Transverse colon (tissue), 4 donors: ENCODE data around the gene DENND1A. TPM values are rescaled to one million over a fixed set of nuclear protein-coding genes. Genes with fewer than 3 reads are reported as not detected.
"Not testable (repeated sequence)": the region's sequence is repeated elsewhere in the genome, so short reads cannot be mapped to it uniquely, and the experiment has no call there.

Experiments used
- DNase-seq: peaks from one replicate; pipeline ENCODE4 v3.0.0-alpha.2; 2019
- H3K27ac ChIP-seq, 4 donors: fragments of 200-600 bp; sonication (generic); 2 replicates each; pipeline ENCODE4 v1.5.1; 2016 to 2018; ENCODE audit warnings: inconsistent platforms in 4 of 4
- H3K27me3 ChIP-seq: fragments of 200-600 bp; sonication (generic); 2 replicates; pipeline ENCODE4 v1.5.1; 2017; ENCODE audit warnings: inconsistent platforms
- H3K36me3 ChIP-seq, 4 donors: fragments of 200-600 bp; sonication (generic); 2 replicates each; pipeline ENCODE4 v1.5.1; 2017 to 2019; ENCODE audit warnings: inconsistent platforms in 4 of 4
- H3K4me1 ChIP-seq, 4 donors: fragments of 200-600 bp; sonication (generic); 2 replicates each; pipeline ENCODE4 v1.5.1; 2017 to 2020; ENCODE audit warnings: inconsistent platforms in 4 of 4
- H3K4me3 ChIP-seq, 4 donors: fragments of 200-600 bp; sonication (generic); 1 replicate in 1 of 4; 2 replicates in 3 of 4; pipeline versions ENCODE4 v1.5.1 to v1.6.1; 2017 to 2019; ENCODE audit warnings: inconsistent platforms in 4 of 4
- H3K9me3 ChIP-seq, 2 donors: fragments of 200-600 bp; sonication (generic); 2 replicates each; pipeline ENCODE4 v1.5.1; 2017 to 2019; ENCODE audit warnings: inconsistent platforms in 2 of 2
- CTCF ChIP-seq, 5 experiments: fragments of 200-600 bp in 3 of 5; fragments of 450-650 bp in 2 of 5; sonication (generic) in 3 of 5; IDR thresholded peaks; 1 replicate in 2 of 5; 2 replicates in 3 of 5; pipeline ENCODE4 v1.5.1; 2016 to 2017; ENCODE audit warnings: antibody characterized with exemption in 5 of 5, inconsistent platforms in 3 of 5, mild to moderate bottlenecking in 2 of 5, moderate library complexity in 1 of 5
- EP300 ChIP-seq: sonication (generic); formaldehyde crosslinking; IDR thresholded peaks from one replicate; pipeline ENCODE4 v1.6.1; 2017; ENCODE audit warnings: antibody characterized with exemption, low read depth
- POLR2A ChIP-seq: fragments of 450-650 bp; IDR thresholded peaks from one replicate; pipeline ENCODE4 v1.6.1; 2016; ENCODE audit warnings: antibody characterized with exemption, mild to moderate bottlenecking, moderate library complexity
- POLR2AphosphoS5 ChIP-seq, 3 donors: sonication (generic); formaldehyde crosslinking; IDR thresholded peaks; one replicate each; pipeline ENCODE4 v1.6.1; 2016; ENCODE audit warnings: antibody characterized with exemption in 3 of 3
- WGBS, 2 donors: methylation state at CpG; one replicate each; pipeline ENCODE4 v1.1.5; 2018; ENCODE audit warnings: low coverage in 1 of 2; 5-methylcytosine and 5-hydroxymethylcytosine counted together
- in situ Hi-C, 4 donors: fragments of 200-750 bp; cut with MboI; loops; one replicate each; pipeline versions ENCODE4 v1.15.0 to v1.15.1; 2017; ENCODE audit warnings: low sequenced_read_pairs in 3 of 4, low pct_ligation_motif_present in 1 of 4, low pct_unique_long_range_greater_than_20kb in 1 of 4
- intact Hi-C: fragments of 100-400 bp; cut with DNase I; formaldehyde crosslinking; loops from one replicate; pipeline ENCODE4 v1.15.1; 2023; ENCODE audit warnings: low total_unique reads
- total RNA-seq, 4 donors: library from RNA; depleted of rRNA; stranded (reverse); fragments of >200 nt; gene quantifications; one replicate each; pipeline ENCODE4 v1.1.0, GENCODE V29; 2016

DENND1A gene
- total RNA-seq, 4 donors from 2014 or later = 12.5 to 78.6 (median 40.0) TPM

GRCh38 chr9:123400926-123401503 is 528.9 kb downstream of the DENND1A start:
- in situ Hi-C loops = loop anchor here in 3 of 4 donors (25.0 kb wide), 1 partner anchor 636 kb away; no protein-coding TSS in a partner anchor

GRCh38 chr9:123399803-123400378 is 530.0 kb downstream of the DENND1A start:
- 84 to 94% methylated on average over 3 to 11 of the region's 11 CpGs for WGBS, 2 donors
- intact Hi-C loops (no loop called here), in situ Hi-C loops (loop anchor here in 3 of 4 donors (25.0 kb wide), 1 partner anchor 637 kb away; no protein-coding TSS in a partner anchor)
- no peaks in the 10 kb centered on the region for H3K4me1 ChIP-seq
- H3K36me3 ChIP-seq = no peaks in the 10 kb centered on the region
- no peak overlapping the region for H3K27ac ChIP-seq
- H3K4me3 ChIP-seq = no peak overlapping the region
- TF ChIP-seq CTCF (IDR thresholded peaks at IDR 0.05) (peak in 4 of 5 experiments; percentile 24 to 40 (median 27)), POLR2AphosphoS5 (IDR thresholded peaks at IDR 0.05) (no peak)
- peak; percentile 18 for DNase-seq
- H3K9me3 ChIP-seq = no peaks in the 10 kb centered on the region
- no peaks in the 10 kb centered on the region for H3K27me3 ChIP-seq

More at GRCh38 chr9:123400926-123401503, 528.9 kb downstream of the DENND1A start:
- H3K27me3 ChIP-seq = no peaks in the 10 kb centered on the region
- no peak for DNase-seq
- TF ChIP-seq POLR2AphosphoS5 (IDR thresholded peaks at IDR 0.05) (no peak), POLR2A (no peak), CTCF (IDR thresholded peaks at IDR 0.05) (no peak), EP300 (no peak)
- no peaks in the 10 kb centered on the region for H3K4me1 ChIP-seq
- WGBS, 2 donors = 77 to 89% methylated on average over 6 to 13 of the region's 13 CpGs
- H3K9me3 ChIP-seq = no peaks in the 10 kb centered on the region
- intact Hi-C loops = no loop called here
- no peak overlapping the region for H3K27ac ChIP-seq
- H3K4me3 ChIP-seq = no peak overlapping the region
- H3K36me3 ChIP-seq = no peaks in the 10 kb centered on the region

GRCh38 chr9:123398938-123399337 is 531.0 kb downstream of the DENND1A start:
- intact Hi-C loops, H3K36me3 ChIP-seq, H3K4me1 ChIP-seq, H3K9me3 ChIP-seq, H3K4me3 ChIP-seq, H3K27me3 ChIP-seq, in situ Hi-C loops, DNase-seq, H3K27ac ChIP-seq: not testable (repeated sequence)
- WGBS, 2 donors = 94 to 100% methylated on average over 2 to 14 of the region's 14 CpGs

- Histone ChIP-seq H3K9me3 (no peaks in the 10 kb centered on the region), H3K36me3 (no peaks in the 10 kb centered on the region), H3K27ac (no peak overlapping the region), H3K27me3 (no peaks in the 10 kb centered on the region), H3K4me1 (no peaks in the 10 kb centered on the region), H3K4me3 (no peak overlapping the region)
- WGBS, 2 donors = 86 to 91% methylated on average over 3 to 4 of the region's 4 CpGs
- TF ChIP-seq POLR2AphosphoS5 (IDR thresholded peaks at IDR 0.05) = no peak
- no peak for TF ChIP-seq CTCF (IDR thresholded peaks at IDR 0.05)
- TF ChIP-seq POLR2A = no peak
- no peak for TF ChIP-seq EP300
- intact Hi-C loops = no loop called here
- no peak for DNase-seq
- in situ Hi-C loops = no loop called here
These were observed 532.0 kb downstream of the DENND1A start for GRCh38 chr9:123397975-123398374.
